ENCODE data around the gene KRT20.
"Not testable (repeated sequence)": the region's sequence is repeated elsewhere in the genome, so short reads cannot be mapped to it uniquely, and the experiment has no call there.

KRT20 gene

DNA sequence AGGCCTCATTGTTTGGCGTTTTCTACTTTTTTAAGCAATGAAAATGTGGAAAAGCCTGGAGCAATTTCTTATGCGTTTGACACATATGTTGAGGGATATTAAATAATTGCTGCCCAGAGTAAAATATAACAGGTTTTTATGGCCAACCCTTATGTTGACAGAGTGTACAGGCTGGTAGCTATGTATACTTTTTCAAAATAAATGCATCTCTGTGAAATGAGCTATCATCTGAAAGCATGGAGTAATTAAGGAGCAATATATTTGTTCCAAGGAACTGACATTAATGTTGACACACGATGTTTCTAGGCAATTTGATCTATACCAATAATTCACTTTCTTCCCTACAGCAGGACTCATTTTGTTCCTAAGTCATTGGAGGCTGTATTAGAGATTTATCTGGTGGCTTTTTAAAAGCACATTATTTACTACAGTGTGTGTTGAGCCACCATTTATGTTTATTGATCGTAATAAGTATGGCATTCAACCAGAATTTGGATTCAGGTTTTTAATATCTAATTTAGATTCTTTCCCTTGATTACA, 11.9 kb upstream of the KRT20 start:
- no peak for FAIRE-seq

DNA sequence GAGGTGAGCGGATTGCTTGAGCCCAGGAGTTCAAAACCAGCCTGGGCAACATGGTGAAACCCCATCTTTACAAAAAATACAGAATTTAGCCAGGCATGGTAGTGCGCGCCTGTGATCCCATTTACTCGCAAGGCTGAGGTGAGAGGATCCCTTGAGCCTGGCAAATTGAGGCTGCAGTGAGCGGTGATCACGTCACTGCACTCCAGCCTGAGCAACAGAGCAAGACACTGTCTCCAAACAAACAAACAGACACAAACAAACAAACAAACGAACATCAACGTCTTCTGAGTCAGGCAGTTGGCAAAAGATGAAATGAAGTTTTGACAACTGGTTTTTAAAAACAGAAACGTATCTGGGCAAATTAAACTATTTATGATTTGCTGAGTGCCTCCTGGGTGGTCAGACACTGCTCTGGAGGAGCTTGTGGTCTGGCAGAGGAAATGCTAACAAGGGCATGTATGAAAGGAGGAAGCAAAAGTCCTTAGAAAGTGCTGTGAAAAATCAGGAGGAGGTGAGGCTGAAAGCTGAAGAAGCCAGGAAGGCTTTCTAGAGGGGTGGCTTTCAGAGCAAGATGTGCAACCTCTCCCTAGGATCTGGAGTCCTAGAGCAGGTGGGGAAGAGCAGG, 10.2 kb upstream of the KRT20 start:
- FAIRE-seq, result no peak

DNA sequence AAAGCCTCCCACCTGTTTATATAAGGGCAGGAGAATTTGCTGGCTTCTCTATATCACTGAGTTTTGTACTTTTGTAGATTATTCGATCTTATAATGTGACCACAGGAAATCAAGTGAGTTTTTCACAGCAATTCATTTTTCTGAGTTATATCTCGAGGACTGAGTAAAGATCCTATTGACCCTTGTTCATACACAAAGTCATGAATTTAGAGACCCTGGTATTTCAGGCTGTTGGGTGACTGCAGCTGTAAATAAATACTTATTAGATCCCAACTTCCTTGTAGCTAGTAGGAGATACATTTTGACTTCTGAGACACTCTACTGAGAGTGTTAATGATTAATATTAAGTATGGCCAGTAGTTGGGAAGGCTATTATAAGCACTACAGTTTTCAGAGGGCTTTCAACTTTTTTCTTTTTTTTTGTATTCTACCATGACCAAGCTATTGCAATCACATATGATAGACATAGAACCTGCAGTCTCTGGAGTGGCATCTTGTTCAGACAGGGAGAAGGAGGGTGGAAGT, 3.2 kb upstream of the KRT20 start:
- no peak for FAIRE-seq

DNA sequence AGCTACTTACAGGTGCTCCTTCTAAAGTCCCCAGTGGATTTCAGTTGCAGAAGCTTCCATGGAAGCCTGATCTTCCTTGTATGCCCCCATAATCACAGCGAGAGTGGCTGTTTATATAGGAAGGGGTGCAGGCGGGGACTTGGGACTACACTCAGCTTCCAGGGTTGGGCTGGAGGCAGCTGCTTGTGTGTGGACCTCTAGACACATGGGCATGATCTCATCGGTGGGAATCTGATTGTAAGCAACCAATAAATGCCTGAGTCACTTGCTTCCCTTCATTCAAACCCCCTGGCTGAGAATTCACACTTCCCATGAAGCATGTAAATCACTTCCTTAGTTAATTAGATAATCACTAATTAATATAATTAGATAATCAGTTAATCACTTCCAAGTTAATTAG, 1.0 kb upstream of the KRT20 start:
- FAIRE-seq, result no peak

DNA sequence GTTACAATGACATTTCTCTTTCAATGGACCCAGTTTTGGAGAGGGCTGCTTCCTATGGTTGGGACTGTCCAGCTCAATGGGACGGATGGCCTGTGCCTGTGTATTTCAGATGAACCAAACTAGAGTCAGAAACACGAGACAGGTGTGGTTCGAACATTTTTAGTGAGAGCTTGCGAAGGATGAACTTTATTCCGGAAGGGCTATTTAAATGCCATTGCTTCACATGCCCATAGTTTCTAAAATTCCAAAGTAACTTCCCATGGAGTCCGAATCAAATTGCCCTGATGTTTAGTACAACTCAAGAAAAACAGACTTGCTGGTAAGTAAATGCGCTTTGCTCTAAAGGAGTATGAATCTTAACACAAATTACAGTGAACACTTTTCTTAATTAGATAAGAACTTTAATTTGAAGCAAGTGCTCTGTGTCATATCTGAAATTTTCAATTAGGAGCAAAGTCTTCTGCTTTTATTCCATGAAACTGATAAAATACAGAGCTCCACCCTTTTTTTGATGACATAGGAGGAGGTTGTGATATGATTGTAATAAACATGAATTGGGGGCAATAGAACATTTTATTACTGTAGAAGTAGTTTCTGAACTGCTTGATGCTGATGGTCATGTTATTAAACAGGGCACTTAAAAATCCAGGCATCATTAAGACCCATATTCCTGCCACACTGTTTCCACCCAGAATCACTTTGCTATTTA, 1.3 kb downstream of the KRT20 start:
- FAIRE-seq, result no peak

DNA sequence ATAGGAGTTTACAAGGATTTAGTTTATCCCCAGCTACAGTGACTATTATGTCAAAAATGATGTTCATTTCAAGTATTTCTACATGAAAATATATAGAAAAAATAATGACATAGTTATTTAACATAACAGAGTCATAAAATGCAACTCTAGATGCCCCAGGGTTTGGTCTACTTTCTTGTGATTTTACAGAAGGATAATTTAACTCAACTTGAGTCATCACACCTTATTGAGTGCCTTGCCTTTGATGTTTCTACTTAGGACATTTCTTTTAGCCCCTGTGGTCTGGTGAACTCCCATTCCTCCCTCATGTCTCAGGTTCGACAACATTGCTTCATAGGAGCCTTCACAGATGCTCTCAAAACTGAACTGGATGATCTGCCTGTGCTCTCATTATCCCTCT, 2.0 kb downstream of the KRT20 start:
- FAIRE-seq, result no peak

DNA sequence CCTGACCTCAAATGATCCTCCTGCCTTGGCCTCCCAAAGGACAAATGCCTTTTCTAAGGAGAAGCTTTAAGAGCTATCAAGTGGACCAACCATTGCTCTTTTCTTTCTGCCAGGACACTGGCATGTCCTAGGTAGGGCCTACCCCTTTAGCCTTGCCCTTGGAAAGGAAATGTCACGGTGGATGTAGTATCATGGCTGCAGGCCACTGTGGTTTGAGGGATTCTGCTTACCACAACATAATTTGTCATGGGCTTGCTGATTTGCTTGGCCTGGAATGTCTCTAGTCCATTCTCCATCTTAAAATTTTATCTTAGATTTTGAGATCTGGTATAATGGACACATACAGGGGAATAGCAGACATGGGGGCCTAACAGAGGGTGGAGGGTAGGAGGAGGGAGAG, 6.0 kb downstream of the KRT20 start:
- FAIRE-seq, result no peak

DNA sequence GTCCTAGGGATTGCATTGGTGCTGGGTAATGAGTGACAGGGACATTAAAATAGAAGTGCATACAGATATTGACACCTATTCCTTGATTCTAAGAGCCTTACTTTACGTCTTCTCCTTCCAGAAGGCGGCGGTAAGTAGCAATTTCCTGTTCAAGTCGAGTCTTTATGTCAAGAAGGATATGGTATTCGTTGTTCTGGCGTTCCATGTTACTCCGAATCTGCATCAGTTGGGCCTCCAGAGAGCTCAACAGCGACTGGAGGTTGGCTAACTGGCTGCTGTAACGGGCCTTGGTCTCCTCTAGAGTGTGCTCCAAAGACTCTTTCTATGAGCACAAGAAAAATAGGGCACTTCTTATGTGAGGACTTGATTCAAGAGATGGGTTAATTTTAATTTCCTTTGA, 7.0 kb downstream of the KRT20 start:
- no peak for FAIRE-seq

DNA sequence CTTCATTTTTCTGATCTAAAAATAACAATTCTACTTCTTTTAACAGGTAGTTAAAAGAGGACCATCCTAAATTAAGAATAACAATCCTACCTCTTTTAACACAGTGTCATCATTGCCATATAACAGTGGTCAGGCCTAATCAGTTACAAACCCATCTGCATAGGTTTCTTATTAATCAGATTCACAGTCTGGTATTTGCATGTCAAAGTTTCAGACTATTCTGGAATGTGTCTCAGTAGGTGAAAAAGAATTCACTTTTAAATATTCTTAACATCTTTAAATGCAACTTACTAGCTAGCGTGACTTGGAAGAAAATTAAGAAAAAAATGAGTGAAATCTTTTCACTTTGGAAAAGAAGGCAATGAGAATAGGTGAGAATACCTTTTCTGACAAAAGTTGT, 11.2 kb downstream of the KRT20 start:
- FAIRE-seq, result no peak

DNA sequence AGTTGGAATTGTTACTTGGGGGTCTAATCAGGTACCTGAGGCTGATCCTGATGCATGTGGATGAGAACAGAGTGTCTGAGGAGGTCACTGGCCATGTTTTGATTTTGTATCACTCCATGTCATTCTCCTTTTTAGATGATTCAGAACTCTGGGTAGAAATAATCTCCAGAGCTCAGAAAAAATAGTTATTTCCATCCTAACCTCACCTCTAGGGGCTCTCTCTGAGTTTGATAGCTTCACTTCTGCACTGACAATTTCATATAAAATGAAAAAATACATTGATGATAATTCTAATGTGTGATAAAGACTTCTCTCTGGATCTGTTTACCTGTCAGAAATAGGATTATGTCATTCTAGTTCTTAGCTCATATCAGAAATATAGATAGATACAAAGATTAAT, 11.8 kb downstream of the KRT20 start:
- no peak for FAIRE-seq

DNA sequence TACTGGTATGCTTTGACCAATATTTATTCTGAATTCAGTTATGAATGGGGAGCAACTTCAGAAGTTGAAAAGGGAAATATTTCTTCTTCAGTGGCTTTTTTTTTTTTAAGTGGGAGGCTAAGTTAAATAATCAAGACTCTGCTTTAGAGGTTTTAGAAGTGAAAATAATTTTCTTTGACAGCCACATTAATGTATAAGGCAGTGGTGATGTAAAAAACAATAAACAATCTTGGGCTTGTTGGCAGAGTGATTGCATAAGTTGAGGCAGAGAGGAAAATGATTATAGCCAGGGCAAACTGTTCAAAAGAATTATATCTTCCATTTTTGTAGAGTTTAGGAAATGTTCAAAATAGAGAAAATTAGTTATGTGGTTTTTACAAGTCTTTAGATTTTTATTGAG, 12.6 kb downstream of the KRT20 start:
- no peak for FAIRE-seq

DNA sequence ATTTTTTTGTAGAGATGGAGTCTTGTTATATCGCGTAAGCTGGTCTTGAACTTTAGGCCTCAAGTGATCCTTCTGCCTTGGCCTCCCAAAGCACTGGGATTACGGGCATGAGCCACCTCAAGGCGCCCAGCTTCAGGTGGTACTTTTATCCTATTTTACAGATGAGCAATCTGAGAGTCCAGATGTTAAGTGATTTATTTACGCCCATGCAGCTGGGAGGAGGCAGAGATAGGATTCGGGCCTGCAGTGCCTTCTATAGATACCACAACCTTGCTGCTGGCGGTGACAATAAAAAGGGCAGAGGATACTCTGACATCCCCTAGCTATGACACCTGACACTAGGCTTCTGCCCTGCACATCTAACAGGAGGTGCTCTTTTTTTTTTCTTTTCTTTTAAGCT, 13.7 kb downstream of the KRT20 start:
- no peak for FAIRE-seq

DNA sequence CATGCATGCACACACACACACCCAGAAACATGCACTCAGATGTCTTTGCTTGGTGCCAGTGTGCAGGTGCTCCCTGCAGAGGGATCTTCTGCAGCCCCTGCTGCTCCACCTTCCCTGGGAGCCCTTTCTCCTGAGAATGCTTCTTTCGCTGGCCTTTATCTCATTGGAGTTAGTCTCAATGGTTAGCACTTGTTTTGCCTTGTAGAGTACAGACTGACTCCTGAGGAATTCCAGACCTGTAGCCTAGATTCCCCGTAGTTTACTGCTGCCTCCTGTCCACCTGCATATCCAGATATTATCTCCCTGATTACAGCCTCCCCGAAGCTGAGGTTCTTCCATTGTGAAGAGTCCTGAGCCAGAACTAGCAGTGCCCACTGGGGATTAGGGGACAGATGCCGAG, 14.9 kb downstream of the KRT20 start:
- no peak for FAIRE-seq

DNA sequence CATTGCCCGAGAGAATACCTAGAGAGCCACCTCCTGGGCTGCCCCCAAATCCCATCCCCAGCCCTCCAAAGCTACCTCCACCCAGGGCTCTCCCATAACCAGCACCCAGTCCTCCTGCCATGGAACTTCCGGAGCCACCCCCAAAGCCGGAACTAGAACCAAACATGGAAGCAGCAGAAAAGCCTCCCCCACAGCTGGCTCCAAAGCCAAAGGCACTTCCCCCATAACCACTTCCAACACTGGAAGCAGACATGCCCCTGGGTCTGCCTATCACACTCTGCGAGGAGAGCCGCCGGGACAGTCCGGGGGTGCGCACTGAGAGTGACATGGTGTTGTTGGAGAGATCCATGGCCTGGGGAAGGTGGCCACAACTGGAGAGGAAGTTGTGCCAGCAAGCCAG, 18.2 kb downstream of the KRT20 start, which contains the start of gene KRT12:
Gene KRT12 (minus strand): TSS at position 386 of the 400 bp plus-strand sequence. CDS start 37 bp downstream, at position 349.
- FAIRE-seq, result no peak

DNA sequence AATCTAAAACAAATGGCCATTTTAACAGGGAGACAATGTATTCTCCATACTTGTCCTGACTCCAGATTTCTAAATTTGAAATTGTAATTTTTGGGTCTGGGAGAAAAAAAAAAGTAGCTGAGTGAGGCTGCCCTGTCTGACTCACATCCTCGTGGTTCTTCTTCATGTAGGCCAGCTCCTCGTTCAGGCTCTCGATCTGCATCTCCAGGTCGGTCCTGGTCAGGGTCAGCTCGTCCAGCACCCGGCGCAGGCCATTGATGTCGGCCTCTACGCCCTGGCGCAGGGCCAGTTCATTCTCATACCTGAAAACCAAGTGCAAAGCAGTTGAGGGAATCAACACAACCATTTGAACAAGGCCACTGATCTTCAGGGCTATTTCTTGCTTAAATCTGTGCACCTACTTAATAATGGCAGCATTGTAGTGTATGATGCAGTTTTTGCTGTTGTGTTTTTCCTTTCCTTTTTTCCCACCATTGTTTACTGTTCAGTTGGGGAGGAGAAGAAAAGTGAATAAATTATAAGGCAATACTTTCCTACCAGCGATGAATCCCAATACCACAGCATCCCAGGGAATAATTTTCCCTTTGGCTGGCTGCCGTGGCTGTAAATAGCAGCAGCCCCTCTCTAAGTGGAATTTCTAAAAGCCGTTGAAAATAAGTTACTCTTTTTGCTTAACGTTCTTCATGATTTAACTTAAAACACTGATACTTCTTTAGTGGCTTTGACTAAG, 20.2 kb downstream of the KRT20 start:
- no peak for FAIRE-seq

DNA sequence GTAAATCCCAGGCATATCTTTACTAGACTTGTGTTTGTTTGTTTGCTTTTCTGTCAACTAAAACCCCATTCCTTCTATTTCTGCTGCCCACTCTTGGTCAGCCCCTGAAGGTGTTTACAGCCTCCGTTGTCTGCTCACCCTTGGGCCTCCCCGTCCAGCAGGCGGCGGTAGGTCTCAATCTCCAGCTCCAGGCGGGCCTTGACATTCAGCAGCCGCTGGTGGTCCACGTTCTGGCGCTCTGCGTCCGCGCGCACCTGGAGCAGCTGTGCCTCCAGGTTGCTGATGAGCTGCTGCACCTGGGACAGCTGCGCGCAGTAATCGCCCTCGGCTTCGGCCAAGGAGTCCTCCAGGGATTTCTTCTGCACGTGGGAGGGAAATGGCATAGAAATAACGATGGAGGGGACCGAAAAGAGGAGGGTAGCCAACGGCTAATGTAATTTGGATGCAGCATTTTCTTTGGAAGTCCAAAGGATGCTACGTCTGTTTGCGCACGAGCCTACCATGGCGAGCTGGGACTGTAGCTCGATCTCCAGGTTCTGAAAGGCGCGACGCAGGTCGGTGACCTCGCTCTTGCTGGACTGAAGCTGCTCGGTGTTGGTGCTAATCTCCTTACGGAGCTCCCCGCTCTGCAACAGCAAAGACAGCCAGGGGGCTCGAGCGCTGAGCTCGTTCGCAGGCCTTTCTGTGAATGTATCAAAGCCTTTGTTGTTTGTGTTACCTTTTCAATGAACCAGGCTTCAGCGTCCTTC, 21.9 kb downstream of the KRT20 start:
- no peak for FAIRE-seq

DNA sequence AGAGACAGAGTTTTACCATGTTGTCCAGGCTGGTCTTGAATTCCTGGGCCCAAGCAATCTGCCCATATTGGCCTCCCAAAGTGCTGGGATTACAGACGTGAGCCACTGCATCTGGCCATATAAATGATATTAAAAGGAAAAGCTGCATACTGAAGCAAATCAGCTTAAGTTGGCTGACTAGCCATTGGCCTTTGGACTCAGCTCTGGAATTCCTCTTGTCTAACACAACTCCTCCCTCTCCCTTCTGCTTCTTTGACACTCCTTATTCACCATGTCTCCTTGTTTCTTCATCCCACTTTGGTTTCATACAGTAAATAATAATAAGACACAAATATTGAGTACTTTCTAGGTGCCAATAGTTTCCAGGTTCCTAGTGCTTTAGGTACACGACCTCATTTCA, 25.5 kb downstream of the KRT20 start:
- no peak for FAIRE-seq

DNA sequence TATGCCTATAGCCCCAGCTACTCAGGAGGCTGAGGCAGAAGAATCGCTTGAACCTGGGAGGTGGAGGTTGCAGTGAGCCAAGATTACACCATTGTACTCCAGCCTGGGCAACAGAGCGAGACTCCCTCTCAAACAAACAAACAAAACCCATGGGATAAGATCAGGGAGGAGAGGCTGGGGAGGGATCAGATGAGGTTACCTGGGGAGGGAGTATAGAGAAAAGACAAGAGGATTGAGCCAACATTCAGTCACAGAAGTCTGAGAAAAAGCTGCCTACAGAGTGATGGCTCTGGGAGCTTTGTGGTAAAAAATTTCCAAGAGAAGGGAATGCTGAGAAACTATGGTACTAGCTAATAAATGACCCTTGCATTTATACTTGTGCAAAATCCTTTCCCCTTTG, 26.4 kb downstream of the KRT20 start:
- not testable (repeated sequence) for FAIRE-seq

DNA sequence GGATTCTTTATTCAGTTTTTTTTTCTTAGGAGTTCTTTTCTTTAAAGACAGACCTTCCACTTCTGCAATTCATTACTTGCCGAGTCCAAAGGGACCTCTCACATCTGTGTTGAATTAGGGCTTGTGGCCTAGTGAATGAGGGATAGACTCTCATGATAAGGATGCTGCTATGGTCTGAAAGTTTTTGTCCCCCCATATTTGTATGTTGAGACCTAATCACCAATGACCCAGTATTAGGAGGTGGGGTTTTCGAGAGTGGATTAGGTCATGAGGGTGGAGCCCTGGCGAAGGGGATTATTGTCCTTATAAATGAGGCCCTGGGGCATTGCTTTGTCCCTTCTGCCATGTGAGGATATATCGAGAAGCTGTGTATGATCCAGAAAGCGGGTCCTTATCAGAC, 27.5 kb downstream of the KRT20 start:
- no peak for FAIRE-seq

DNA sequence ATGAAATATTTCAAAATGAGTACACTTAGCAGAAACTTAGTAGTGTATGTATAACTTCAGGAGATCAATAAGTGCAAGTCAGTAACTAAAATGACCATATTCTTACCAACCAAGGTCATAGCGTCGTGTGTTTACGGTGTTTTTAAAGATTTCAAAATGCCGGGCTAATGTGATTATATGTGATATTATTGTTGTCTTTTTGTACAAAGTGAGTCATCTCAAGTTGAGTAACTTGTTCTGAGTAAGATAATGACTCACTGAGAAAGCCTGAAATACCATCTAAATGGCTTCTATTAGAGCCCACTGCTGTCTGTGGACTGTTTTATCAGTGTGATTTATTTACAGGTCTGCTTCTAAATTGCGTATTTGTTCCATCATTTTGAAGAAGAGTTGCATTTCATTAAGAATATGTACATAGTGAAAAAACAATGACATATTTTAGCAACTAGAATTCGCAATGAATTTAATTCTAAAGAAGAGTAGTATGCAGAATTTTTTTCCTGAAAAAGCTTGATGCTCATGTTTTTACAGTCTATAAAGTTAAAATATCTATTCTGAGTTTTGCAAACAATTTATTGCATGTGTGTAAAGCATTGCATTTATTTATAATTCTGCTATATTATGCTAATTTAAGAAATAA, 30.7 kb downstream of the KRT20 start:
- FAIRE-seq, result no peak

DNA sequence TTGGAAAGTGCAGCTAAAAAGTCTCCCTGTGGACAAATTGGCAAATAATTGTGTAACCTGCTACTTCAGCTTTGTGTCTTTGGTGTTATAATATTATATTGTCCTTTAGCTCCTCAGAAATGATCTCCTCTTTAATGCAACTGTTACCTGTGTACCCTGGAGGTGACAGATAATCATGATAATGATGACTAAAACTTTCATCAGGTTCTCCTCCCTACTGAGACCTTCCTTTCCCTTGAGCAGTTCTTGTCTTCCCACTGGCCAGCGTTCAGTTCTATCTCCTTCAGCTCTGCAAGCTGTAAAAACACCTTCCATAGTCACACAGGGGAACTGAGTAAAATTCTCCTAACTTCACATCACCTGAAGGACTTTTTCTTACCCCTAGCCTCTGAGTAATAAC, 32.7 kb downstream of the KRT20 start:
- no peak for FAIRE-seq

DNA sequence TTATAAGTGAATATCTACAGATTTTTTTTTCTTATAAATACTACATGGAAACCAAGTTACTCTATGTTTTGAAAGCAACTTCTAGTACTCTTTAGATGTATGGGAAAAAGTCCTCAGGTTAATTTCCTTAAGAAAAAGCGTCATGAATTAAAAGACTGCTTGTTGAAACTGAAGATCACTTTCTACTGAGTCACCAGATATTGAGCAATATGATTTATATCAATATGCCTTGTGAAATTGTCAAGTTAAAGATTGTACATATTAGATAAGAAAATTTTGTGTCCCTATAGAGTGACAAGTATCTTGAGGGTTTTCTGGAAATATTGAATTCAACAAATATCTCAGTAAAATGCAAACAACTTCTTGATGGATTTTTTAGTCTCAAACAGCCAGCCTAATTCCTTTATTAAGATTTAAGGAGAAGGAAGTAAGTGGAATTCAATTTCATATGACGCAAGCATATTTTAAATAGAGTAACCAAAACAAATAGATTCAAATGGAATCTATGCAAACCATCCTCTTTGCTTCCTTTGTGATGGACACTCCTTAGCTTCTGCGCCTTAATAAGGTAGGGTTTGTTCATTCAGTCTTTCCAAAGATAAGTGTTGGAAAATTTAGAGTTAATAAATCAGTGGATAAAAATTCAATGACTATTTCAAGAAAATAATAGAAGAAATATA, 34.6 kb downstream of the KRT20 start:
- FAIRE-seq, result no peak

All from A204.1 (cell line).